Measurements from ENCODE around the gene PTPN14.

PTPN14 gene

DNA sequence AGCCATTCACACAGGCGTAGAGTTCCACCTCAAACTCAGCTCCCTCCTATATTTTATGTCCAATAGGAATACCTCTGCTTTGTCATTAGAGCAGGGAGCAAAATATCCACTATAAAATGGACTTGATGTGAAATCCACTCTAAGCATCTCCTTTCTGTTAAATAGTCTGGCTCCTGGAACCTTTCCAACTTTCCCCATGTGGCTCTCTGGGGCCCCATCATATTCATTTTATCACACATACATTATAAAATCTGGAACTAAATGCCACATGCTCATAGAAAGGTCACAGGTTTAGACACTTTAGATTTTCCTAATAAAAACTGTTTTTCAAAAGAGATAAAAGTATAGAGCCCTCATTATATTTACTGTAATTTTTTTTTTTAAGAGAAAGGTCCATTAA, 82.1 kb downstream of the PTPN14 start:
- H3K4me3 ChIP-seq (ENCODE audit: low read depth, low read length) = no peak overlapping the region
- no peak for TF ChIP-seq CTCF (IDR thresholded peaks at IDR 0.05; ENCODE audit: insufficient read depth, low read depth, low read length, missing control alignments)
- DNase-seq (ENCODE audit: low read depth) = no peak

DNA sequence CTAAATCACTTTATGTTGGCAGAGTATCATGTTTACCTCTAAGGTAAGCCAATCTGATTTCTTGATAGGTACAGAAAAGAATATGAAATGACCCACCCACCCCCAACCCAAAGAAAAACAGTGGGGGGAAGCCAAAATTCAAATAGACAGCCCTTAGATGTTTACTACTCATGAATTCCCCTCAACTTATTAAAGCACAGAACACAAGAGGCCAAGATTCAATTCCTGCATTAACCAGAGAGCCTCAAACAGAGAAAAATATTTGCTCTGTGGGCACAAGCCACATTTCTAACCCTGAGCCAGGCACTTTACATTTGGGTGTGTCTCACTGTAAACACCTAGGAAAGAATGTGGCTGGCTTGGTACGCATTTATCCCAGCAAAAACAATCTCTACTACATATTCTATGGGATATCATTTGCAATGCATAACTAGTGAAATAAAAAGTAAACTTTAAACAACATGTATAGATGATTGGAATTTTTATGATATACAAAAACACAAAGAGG, 84.3 kb downstream of the PTPN14 start:
- no peak for TF ChIP-seq CTCF (IDR thresholded peaks at IDR 0.05; ENCODE audit: insufficient read depth, low read depth, low read length, missing control alignments)
- H3K4me3 ChIP-seq (ENCODE audit: low read depth, low read length) = no peak overlapping the region
- no peak for DNase-seq (ENCODE audit: low read depth)

GRCh38 chr1:214466403-214467077, 84.9 kb downstream of the PTPN14 start:
- no peak for TF ChIP-seq CTCF (IDR thresholded peaks at IDR 0.05; ENCODE audit: insufficient read depth, low read depth, low read length, missing control alignments)
- DNase-seq (ENCODE audit: low read depth) = no peak
- no peak overlapping the region for H3K4me3 ChIP-seq (ENCODE audit: low read depth, low read length)

- DNase-seq (ENCODE audit: low read depth) = no peak
- H3K4me3 ChIP-seq (ENCODE audit: low read depth, low read length) = no peak overlapping the region
- no peak for TF ChIP-seq CTCF (IDR thresholded peaks at IDR 0.05; ENCODE audit: insufficient read depth, low read depth, low read length, missing control alignments)
These were observed 86.7 kb downstream of the PTPN14 start for GRCh38 chr1:214464445-214465287.

- no peak for DNase-seq (ENCODE audit: low read depth)
- no peak overlapping the region for H3K4me3 ChIP-seq (ENCODE audit: low read depth, low read length)
- TF ChIP-seq CTCF (IDR thresholded peaks at IDR 0.05; ENCODE audit: insufficient read depth, low read depth, low read length, missing control alignments) = no peak
These were observed 87.8 kb downstream of the PTPN14 start for GRCh38 chr1:214463596-214463995.

DNA sequence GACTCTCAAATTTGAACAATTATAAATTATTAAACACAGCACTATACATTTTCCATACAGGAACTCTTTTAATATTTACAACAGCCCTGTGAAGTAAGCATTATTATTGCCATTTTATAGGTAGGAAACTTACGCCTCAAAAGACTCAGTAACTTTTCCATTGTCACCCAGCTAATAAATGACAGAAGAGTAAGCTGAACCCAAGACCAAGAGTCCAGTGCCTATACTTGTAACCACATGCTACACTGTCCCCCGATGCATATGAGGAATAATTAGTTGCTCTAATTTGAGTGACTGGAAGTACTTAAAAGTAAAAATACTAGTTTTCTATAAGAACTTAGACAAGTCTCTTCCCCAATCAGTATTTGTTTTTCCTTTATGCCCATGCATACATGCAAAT, 88.5 kb downstream of the PTPN14 start:
- DNase-seq (ENCODE audit: low read depth) = no peak
- no peak overlapping the region for H3K4me3 ChIP-seq (ENCODE audit: low read depth, low read length)
- no peak for TF ChIP-seq CTCF (IDR thresholded peaks at IDR 0.05; ENCODE audit: insufficient read depth, low read depth, low read length, missing control alignments)
